ENCODE data around the gene ZNF418. TPM values are rescaled to one million over a fixed set of nuclear protein-coding genes. Genes with fewer than 3 reads are reported as not detected.

ZNF418 gene
- total RNA-seq, 2 donors from 2014 or later = 21.5 to 29.6 TPM

GRCh38 chr19:57947088-57947418 lies 11.9 kb upstream of the ZNF418 start:
- H3K9ac ChIP-seq (ENCODE audit: extremely low read depth, low read length, poor library complexity, severe bottlenecking) = peak overlapping the region; percentile 80
- Mint-ChIP-seq H3K27me3 (ENCODE audit: insufficient read depth) (peaks cover 8% of the 10 kb centered on the region), H3K27ac (no peak overlapping the region), H3K9me3 (peaks cover 74% of the 10 kb centered on the region), H3K36me3 (ENCODE audit: low read depth) (peaks cover 37% of the 10 kb centered on the region), H3K4me1 (peaks cover 9% of the 10 kb centered on the region), H3K4me3 (peak overlapping the region; percentile 90)
- TF ChIP-seq, protein P1, sequence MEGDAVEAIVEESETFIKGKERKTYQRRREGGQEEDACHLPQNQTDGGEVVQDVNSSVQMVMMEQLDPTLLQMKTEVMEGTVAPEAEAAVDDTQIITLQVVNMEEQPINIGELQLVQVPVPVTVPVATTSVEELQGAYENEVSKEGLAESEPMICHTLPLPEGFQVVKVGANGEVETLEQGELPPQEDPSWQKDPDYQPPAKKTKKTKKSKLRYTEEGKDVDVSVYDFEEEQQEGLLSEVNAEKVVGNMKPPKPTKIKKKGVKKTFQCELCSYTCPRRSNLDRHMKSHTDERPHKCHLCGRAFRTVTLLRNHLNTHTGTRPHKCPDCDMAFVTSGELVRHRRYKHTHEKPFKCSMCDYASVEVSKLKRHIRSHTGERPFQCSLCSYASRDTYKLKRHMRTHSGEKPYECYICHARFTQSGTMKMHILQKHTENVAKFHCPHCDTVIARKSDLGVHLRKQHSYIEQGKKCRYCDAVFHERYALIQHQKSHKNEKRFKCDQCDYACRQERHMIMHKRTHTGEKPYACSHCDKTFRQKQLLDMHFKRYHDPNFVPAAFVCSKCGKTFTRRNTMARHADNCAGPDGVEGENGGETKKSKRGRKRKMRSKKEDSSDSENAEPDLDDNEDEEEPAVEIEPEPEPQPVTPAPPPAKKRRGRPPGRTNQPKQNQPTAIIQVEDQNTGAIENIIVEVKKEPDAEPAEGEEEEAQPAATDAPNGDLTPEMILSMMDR (conservative IDR thresholded peaks at IDR 0.05) = no peak
- no peaks in the 10 kb centered on the region for H3K4me1 ChIP-seq (ENCODE audit: control insufficient read depth, insufficient read depth, low read length)
- DNase-seq = no peak
- peak overlapping the region; percentile 96 for H3K4me3 ChIP-seq (ENCODE audit: low read length)
- H3K27me3 ChIP-seq (ENCODE audit: control insufficient read depth, insufficient read depth, low read length, poor library complexity, severe bottlenecking) = no peaks in the 10 kb centered on the region
- WGBS, 2 experiments (ENCODE audit: insufficient coverage in 1 of 2, insufficient read length in 1 of 2) = 1 to 4% methylated on average over 3 to 18 of the region's 18 CpGs
- peaks cover 33% of the 10 kb centered on the region for H3K36me3 ChIP-seq (ENCODE audit: control insufficient read depth, insufficient read depth, low read length)
- peaks cover 46% of the 10 kb centered on the region for H3K9me3 ChIP-seq (ENCODE audit: control insufficient read depth, low read length)
- H3K27ac ChIP-seq (ENCODE audit: low read depth, low read length) = peak overlapping the region; percentile 72

DNA sequence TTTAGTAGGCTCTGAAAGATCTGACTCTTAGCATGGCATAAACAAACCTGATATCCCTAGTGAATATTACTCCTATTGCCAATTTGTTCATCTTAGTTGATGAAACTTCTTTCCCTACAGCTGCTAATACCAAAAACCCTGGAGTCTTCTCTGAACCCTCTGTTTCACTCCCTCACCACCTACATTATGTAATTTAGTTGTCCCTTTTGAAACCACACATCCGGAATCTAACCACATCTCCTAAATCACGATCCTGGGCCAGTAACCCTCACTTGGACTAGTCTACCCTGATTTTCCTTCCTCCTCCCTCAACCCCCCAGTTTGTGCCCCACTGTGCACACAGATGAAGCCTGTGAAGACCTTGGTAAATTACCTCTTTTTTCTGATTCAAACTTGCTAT lies 11.1 kb upstream of the ZNF418 start:
- Histone ChIP-seq H3K4me1 (ENCODE audit: control insufficient read depth, insufficient read depth, low read length) (no peaks in the 10 kb centered on the region), H3K27ac (ENCODE audit: low read depth, low read length) (no peak overlapping the region), H3K36me3 (ENCODE audit: control insufficient read depth, insufficient read depth, low read length) (peaks cover 40% of the 10 kb centered on the region), H3K4me3 (ENCODE audit: low read length) (peak overlapping the region; percentile 96), H3K27me3 (ENCODE audit: control insufficient read depth, insufficient read depth, low read length, poor library complexity, severe bottlenecking) (no peaks in the 10 kb centered on the region), H3K9me3 (ENCODE audit: control insufficient read depth, low read length) (peaks cover 46% of the 10 kb centered on the region), H3K9ac (ENCODE audit: extremely low read depth, low read length, poor library complexity, severe bottlenecking) (peak overlapping the region; percentile 80)
- peaks cover 75% of the 10 kb centered on the region for H3K9me3 Mint-ChIP-seq
- H3K4me1 Mint-ChIP-seq = peaks cover 9% of the 10 kb centered on the region
- TF ChIP-seq, protein P1 (conservative IDR thresholded peaks at IDR 0.05) = no peak
- peaks cover 7% of the 10 kb centered on the region for H3K27me3 Mint-ChIP-seq (ENCODE audit: insufficient read depth)
- 88 to 95% methylated on average over 2 of the region's 2 CpGs for WGBS, 2 experiments (ENCODE audit: insufficient coverage in 1 of 2, insufficient read length in 1 of 2)
- no peak for DNase-seq
- peaks cover 45% of the 10 kb centered on the region for H3K36me3 Mint-ChIP-seq (ENCODE audit: low read depth)
- H3K27ac Mint-ChIP-seq = no peak overlapping the region
- H3K4me3 Mint-ChIP-seq = peak overlapping the region; percentile 90

- Histone ChIP-seq H3K4me1 (ENCODE audit: control insufficient read depth, insufficient read depth, low read length) (no peaks in the 10 kb centered on the region), H3K9me3 (ENCODE audit: control insufficient read depth, low read length) (peaks cover 60% of the 10 kb centered on the region), H3K9ac (ENCODE audit: extremely low read depth, low read length, poor library complexity, severe bottlenecking) (no peak overlapping the region), H3K27ac (ENCODE audit: low read depth, low read length) (no peak overlapping the region), H3K27me3 (ENCODE audit: control insufficient read depth, insufficient read depth, low read length, poor library complexity, severe bottlenecking) (no peaks in the 10 kb centered on the region), H3K4me3 (ENCODE audit: low read length) (no peak overlapping the region), H3K36me3 (ENCODE audit: control insufficient read depth, insufficient read depth, low read length) (peaks cover 67% of the 10 kb centered on the region)
- H3K4me3 Mint-ChIP-seq = no peak overlapping the region
- no peaks in the 10 kb centered on the region for H3K27me3 Mint-ChIP-seq (ENCODE audit: insufficient read depth)
- 86 to 97% methylated on average over 2 to 3 of the region's 3 CpGs for WGBS, 2 experiments (ENCODE audit: insufficient coverage in 1 of 2, insufficient read length in 1 of 2)
- H3K9me3 Mint-ChIP-seq = peaks cover 78% of the 10 kb centered on the region
- DNase-seq = no peak
- H3K27ac Mint-ChIP-seq = no peak overlapping the region
- TF ChIP-seq, protein P1 (conservative IDR thresholded peaks at IDR 0.05) = no peak
- H3K36me3 Mint-ChIP-seq (ENCODE audit: low read depth) = peaks cover 77% of the 10 kb centered on the region
- peaks cover 7% of the 10 kb centered on the region for H3K4me1 Mint-ChIP-seq
Measured at GRCh38 chr19:57941593-57941992, 6.4 kb upstream of the ZNF418 start.
